HEK293 (cell line): ENCODE measurements around the gene RFC1.

Experiments
- BCL11B ChIP-seq: fragments of 450-650 bp; formaldehyde crosslinking; IDR thresholded peaks from 2 replicates; pipeline ENCODE4 v1.5.1; 2016; ENCODE audit warnings: low read depth, missing biosample characterization, missing genetic modification characterization
- ZNF10 ChIP-seq: fragments of 450-650 bp; formaldehyde crosslinking; IDR thresholded peaks from 2 replicates; pipeline ENCODE4 v1.5.1; 2017; ENCODE audit warnings: missing biosample characterization, missing genetic modification characterization
- ZNF157 ChIP-seq: fragments of 450-650 bp; formaldehyde crosslinking; IDR thresholded peaks from 2 replicates; pipeline ENCODE4 v1.5.1; 2016; ENCODE audit warnings: missing biosample characterization, missing genetic modification characterization
- ZNF394 ChIP-seq: fragments of 450-650 bp; formaldehyde crosslinking; IDR thresholded peaks from 2 replicates; pipeline ENCODE4 v1.5.1; 2016; ENCODE audit warnings: missing biosample characterization, missing genetic modification characterization, mild to moderate bottlenecking, moderate library complexity, borderline replicate concordance
- ZNF426 ChIP-seq: fragments of 450-650 bp; formaldehyde crosslinking; IDR thresholded peaks from 2 replicates; pipeline ENCODE4 v1.5.1; 2017; ENCODE audit warnings: missing biosample characterization, missing genetic modification characterization, mild to moderate bottlenecking, inconsistent platforms, moderate library complexity
- ZNF549 ChIP-seq: fragments of 450-650 bp; IDR thresholded peaks from 2 replicates; pipeline ENCODE4 v1.5.1; 2018; ENCODE audit warnings: missing biosample characterization, missing genetic modification characterization, mild to moderate bottlenecking, inconsistent platforms, moderate library complexity
- ZNF830 ChIP-seq: fragments of 450-650 bp; IDR thresholded peaks from 2 replicates; pipeline ENCODE4 v1.5.0; 2018; ENCODE audit warnings: missing biosample characterization, missing genetic modification characterization, low read depth, mild to moderate bottlenecking, moderate library complexity
- TF ChIP-seq, protein P1 (sequence below): fragments of 450-650 bp; formaldehyde crosslinking; IDR thresholded peaks from 2 replicates; pipeline ENCODE4 v1.5.1; 2016; ENCODE audit warnings: missing biosample characterization, missing genetic modification characterization
- TF ChIP-seq, protein P2 (sequence below): fragments of 450-650 bp; formaldehyde crosslinking; IDR thresholded peaks from 2 replicates; pipeline ENCODE4 v1.5.1; 2016; ENCODE audit warnings: missing biosample characterization, missing genetic modification characterization

DNA sequence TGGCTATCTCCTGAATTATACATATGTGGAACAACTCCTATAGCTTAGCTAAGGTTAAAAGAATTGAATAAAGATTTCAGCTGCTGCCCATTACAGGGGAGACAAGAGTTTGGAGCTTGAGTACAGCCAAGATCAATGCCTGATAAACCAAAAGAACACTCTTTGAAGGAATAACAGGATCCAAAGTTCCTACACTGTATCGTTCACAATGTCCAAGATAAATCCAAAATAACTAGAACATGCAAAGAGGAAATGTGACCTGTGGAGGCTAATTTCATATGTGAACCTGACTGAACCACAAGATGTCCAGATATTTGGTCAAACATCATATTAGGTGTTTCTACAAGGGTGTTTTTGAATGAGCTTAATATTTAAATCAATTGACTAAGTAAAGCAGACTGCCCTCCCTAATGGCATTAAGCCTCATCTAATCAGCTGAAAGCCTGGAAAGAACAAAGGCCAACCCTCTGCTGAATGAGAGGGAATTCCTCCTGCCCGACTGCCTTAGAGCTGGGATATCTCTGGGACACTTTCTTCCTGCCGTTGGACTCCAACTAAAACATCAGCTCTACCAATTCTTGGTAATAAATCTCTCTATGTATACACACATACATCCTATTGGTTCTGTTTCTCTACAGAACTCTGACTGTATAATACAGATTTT lies 19.2 kb downstream of the RFC1 start:
- TF ChIP-seq ZNF10 (tag by site-specific recombination): no peak
- no peak for TF ChIP-seq ZNF426 (tag by site-specific recombination)
- TF ChIP-seq, protein P1, sequence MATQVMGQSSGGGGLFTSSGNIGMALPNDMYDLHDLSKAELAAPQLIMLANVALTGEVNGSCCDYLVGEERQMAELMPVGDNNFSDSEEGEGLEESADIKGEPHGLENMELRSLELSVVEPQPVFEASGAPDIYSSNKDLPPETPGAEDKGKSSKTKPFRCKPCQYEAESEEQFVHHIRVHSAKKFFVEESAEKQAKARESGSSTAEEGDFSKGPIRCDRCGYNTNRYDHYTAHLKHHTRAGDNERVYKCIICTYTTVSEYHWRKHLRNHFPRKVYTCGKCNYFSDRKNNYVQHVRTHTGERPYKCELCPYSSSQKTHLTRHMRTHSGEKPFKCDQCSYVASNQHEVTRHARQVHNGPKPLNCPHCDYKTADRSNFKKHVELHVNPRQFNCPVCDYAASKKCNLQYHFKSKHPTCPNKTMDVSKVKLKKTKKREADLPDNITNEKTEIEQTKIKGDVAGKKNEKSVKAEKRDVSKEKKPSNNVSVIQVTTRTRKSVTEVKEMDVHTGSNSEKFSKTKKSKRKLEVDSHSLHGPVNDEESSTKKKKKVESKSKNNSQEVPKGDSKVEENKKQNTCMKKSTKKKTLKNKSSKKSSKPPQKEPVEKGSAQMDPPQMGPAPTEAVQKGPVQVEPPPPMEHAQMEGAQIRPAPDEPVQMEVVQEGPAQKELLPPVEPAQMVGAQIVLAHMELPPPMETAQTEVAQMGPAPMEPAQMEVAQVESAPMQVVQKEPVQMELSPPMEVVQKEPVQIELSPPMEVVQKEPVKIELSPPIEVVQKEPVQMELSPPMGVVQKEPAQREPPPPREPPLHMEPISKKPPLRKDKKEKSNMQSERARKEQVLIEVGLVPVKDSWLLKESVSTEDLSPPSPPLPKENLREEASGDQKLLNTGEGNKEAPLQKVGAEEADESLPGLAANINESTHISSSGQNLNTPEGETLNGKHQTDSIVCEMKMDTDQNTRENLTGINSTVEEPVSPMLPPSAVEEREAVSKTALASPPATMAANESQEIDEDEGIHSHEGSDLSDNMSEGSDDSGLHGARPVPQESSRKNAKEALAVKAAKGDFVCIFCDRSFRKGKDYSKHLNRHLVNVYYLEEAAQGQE (tag by site-specific recombination): no peak
- no peak for TF ChIP-seq ZNF549
- no peak for TF ChIP-seq ZNF157 (tag by site-specific recombination)
- TF ChIP-seq BCL11B (tag by site-specific recombination): no peak
- TF ChIP-seq, protein P2, sequence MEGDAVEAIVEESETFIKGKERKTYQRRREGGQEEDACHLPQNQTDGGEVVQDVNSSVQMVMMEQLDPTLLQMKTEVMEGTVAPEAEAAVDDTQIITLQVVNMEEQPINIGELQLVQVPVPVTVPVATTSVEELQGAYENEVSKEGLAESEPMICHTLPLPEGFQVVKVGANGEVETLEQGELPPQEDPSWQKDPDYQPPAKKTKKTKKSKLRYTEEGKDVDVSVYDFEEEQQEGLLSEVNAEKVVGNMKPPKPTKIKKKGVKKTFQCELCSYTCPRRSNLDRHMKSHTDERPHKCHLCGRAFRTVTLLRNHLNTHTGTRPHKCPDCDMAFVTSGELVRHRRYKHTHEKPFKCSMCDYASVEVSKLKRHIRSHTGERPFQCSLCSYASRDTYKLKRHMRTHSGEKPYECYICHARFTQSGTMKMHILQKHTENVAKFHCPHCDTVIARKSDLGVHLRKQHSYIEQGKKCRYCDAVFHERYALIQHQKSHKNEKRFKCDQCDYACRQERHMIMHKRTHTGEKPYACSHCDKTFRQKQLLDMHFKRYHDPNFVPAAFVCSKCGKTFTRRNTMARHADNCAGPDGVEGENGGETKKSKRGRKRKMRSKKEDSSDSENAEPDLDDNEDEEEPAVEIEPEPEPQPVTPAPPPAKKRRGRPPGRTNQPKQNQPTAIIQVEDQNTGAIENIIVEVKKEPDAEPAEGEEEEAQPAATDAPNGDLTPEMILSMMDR (tag by site-specific recombination): no peak
- no peak for TF ChIP-seq ZNF394 (tag by site-specific recombination)
- no peak for TF ChIP-seq ZNF830
